H1 (cell line): ENCODE measurements around the gene GAS2. TPM values are rescaled to one million over a fixed set of nuclear protein-coding genes. Genes with fewer than 3 reads are reported as not detected.

Experiments used
- CTCF ChIA-PET: fragments of 300-600 bp; sonication (Branson Sonifier 250); formaldehyde crosslinking; loops from one replicate; lab custom pipeline; 2021; ENCODE audit not compliant: partially characterized antibody; lab: Charles Lee
- POLR2A ChIA-PET: fragments of 300-600 bp; sonication (Branson Sonifier 250); formaldehyde crosslinking; loops from one replicate; lab custom pipeline; 2021; ENCODE audit warnings: inconsistent platforms; ENCODE audit not compliant: partially characterized antibody; lab: Charles Lee
- DNase-seq, 2 experiments: peaks; one replicate each; pipeline versions ENCODE4 v3.0.0 to v3.0.0-alpha.2; 2010 to 2022; ENCODE audit warnings: low spot score in 2 of 2, low read depth in 1 of 2, mixed read lengths in 1 of 2
- FAIRE-seq: peaks from 2 replicates; lab custom pipeline; 2011; peaks lifted over from hg19 to GRCh38; lab: Jason Lieb, UNC
- H2AFZ ChIP-seq: 2 replicates; pipeline ENCODE4 v1.8.1; 2012; ENCODE audit warnings: low read length, inconsistent platforms
- H2AK5ac ChIP-seq: 2 replicates; pipeline ENCODE4 v1.6.1; 2013; ENCODE audit warnings: low read depth, low read length
- H2BK120ac ChIP-seq: replicated peaks from 2 replicates; pipeline ENCODE3; 2013; ENCODE audit warnings: low read depth, low read length, inconsistent platforms
- H2BK12ac ChIP-seq: 2 replicates; pipeline ENCODE4 v1.6.1; 2013; ENCODE audit warnings: low read depth, low read length
- H2BK15ac ChIP-seq: 2 replicates; pipeline ENCODE4 v1.6.1; 2013; ENCODE audit warnings: low read length
- H2BK20ac ChIP-seq: 2 replicates; pipeline ENCODE4 v1.6.1; 2013; ENCODE audit warnings: low read length
- H2BK5ac ChIP-seq: 2 replicates; pipeline ENCODE4 v1.6.1; 2013; ENCODE audit warnings: low read depth, low read length
- H3K14ac ChIP-seq: 2 replicates; pipeline ENCODE4 v1.6.1; 2013; ENCODE audit warnings: inconsistent platforms; ENCODE audit not compliant: insufficient read length
- H3K18ac ChIP-seq: 2 replicates; pipeline ENCODE4 v1.6.1; 2013; ENCODE audit warnings: low read length; ENCODE audit errors: extremely low read depth
- H3K23ac ChIP-seq: 2 replicates; pipeline ENCODE4 v1.6.1; 2013; ENCODE audit warnings: inconsistent platforms; ENCODE audit not compliant: insufficient read length
- H3K23me2 ChIP-seq: 2 replicates; pipeline ENCODE4 v1.6.1; 2013; ENCODE audit warnings: low read depth, low read length
- H3K27ac ChIP-seq: 2 replicates; pipeline ENCODE4 v1.6.1; 2011; ENCODE audit warnings: low read depth, low read length, inconsistent platforms
- H3K27me3 ChIP-seq, 4 experiments: replicated peaks in 1 of 4; 1 replicate in 1 of 4; 2 replicates in 3 of 4; pipeline versions ENCODE4 v1.6.1 to v1.8.1; 2011 to 2013; ENCODE audit warnings: low read length in 3 of 4, mild to moderate bottlenecking in 3 of 4, inconsistent platforms in 2 of 4, mixed read lengths in 2 of 4, moderate library complexity in 1 of 4; ENCODE audit not compliant: control insufficient read depth in 3 of 4, insufficient read depth in 3 of 4; ENCODE audit errors: extremely low read depth in 1 of 4
- H3K36me3 ChIP-seq, 4 experiments: 2 replicates each; pipeline versions ENCODE4 v1.6.1 to v1.8.1; 2011 to 2013; ENCODE audit warnings: mild to moderate bottlenecking in 4 of 4, low read length in 3 of 4, moderate library complexity in 2 of 4, control low read depth in 1 of 4, inconsistent platforms in 1 of 4; ENCODE audit not compliant: insufficient read depth in 4 of 4, control insufficient read depth in 2 of 4
- H3K4ac ChIP-seq: replicated peaks from 2 replicates; pipeline ENCODE3; 2013; ENCODE audit warnings: low read length, low read depth, mixed read lengths, inconsistent platforms; ENCODE audit not compliant: insufficient read length
- H3K4me1 ChIP-seq, 4 experiments: replicated peaks in 1 of 4; 1 replicate in 1 of 4; 2 replicates in 3 of 4; pipeline versions ENCODE4 v1.6.1 to v1.8.1; 2011 to 2013; ENCODE audit warnings: low read length in 3 of 4, inconsistent platforms in 2 of 4, mixed read lengths in 1 of 4; ENCODE audit not compliant: insufficient read depth in 4 of 4, control insufficient read depth in 3 of 4
- H3K4me2 ChIP-seq, 2 experiments: 2 replicates each; pipeline versions ENCODE4 v1.6.1 to v1.8.1; 2011 to 2013; ENCODE audit warnings: low read depth in 2 of 2, low read length in 2 of 2, control low read depth in 1 of 2, inconsistent platforms in 1 of 2, mild to moderate bottlenecking in 1 of 2; ENCODE audit not compliant: insufficient read depth in 1 of 2
- H3K4me3 ChIP-seq, 4 experiments: fragments of 200-600, 300-600 bp in 1 of 4; sonication (generic), shearing (Covaris generic), sonication (Bioruptor Twin) in 1 of 4; 2 replicates each; pipeline versions ENCODE4 v1.5.1 to v1.8.1; 2011 to 2016; ENCODE audit warnings: low read length in 4 of 4, low read depth in 3 of 4, control low read depth in 2 of 4, inconsistent platforms in 2 of 4, mild to moderate bottlenecking in 2 of 4, mixed read lengths in 1 of 4, moderate library complexity in 1 of 4; ENCODE audit not compliant: insufficient read depth in 2 of 4; ENCODE audit errors: extremely low read depth in 1 of 4
- H3K56ac ChIP-seq: replicated peaks from 2 replicates; pipeline ENCODE3; 2013; ENCODE audit warnings: low read depth, mild to moderate bottlenecking, mixed read lengths, low read length, inconsistent platforms; ENCODE audit not compliant: insufficient read length
- H3K79me1 ChIP-seq: 2 replicates; pipeline ENCODE4 v1.6.1; 2013; ENCODE audit warnings: low read depth, low read length, control low read depth
- H3K79me2 ChIP-seq, 2 experiments: 2 replicates each; pipeline versions ENCODE4 v1.6.1 to v1.8.1; 2012 to 2013; ENCODE audit warnings: low read length in 2 of 2, mild to moderate bottlenecking in 2 of 2, inconsistent platforms in 1 of 2; ENCODE audit not compliant: insufficient read depth in 2 of 2, control insufficient read depth in 1 of 2
- H3K9ac ChIP-seq, 4 experiments: replicated peaks in 1 of 4; 1 replicate in 1 of 4; 2 replicates in 3 of 4; pipeline versions ENCODE4 v1.6.1 to v1.8.1; 2011 to 2013; ENCODE audit warnings: low read depth in 3 of 4, low read length in 3 of 4, control low read depth in 2 of 4, mild to moderate bottlenecking in 2 of 4, moderate library complexity in 2 of 4, inconsistent platforms in 1 of 4; ENCODE audit errors: extremely low read depth in 1 of 4
- H3K9me3 ChIP-seq, 2 experiments: 2 replicates each; pipeline versions ENCODE4 v1.6.1 to v1.8.1; 2012 to 2013; ENCODE audit warnings: mild to moderate bottlenecking in 2 of 2, moderate library complexity in 2 of 2, control low read depth in 1 of 2, inconsistent platforms in 1 of 2, low read depth in 1 of 2, low read length in 1 of 2, mixed read lengths in 1 of 2; ENCODE audit not compliant: insufficient read depth in 2 of 2
- H4K20me1 ChIP-seq, 2 experiments: replicated peaks in 1 of 2; 2 replicates each; pipeline versions ENCODE3 to v1.8.1; 2011 to 2013; ENCODE audit warnings: inconsistent platforms in 2 of 2, low read length in 2 of 2, mild to moderate bottlenecking in 1 of 2; ENCODE audit not compliant: insufficient read depth in 2 of 2, control insufficient read depth in 1 of 2
- H4K5ac ChIP-seq: 2 replicates; pipeline ENCODE4 v1.6.1; 2013; ENCODE audit warnings: low read length, low read depth, mixed read lengths, inconsistent platforms; ENCODE audit not compliant: insufficient read length
- H4K8ac ChIP-seq: 2 replicates; pipeline ENCODE4 v1.8.0; 2013; ENCODE audit warnings: mild to moderate bottlenecking, moderate library complexity, low read length, inconsistent platforms; ENCODE audit not compliant: insufficient read depth; ENCODE audit errors: extremely low read depth
- H4K91ac ChIP-seq: replicated peaks from 2 replicates; pipeline ENCODE3; 2013; ENCODE audit warnings: low read length, mixed read lengths, inconsistent platforms; ENCODE audit not compliant: insufficient read length
- JUN ChIP-seq: IDR thresholded peaks from 2 replicates; pipeline ENCODE4 v1.6.1; 2011; ENCODE audit warnings: low read depth, mild to moderate bottlenecking, improper control_type of control experiment, low read length
- JUND ChIP-seq: IDR thresholded peaks from 2 replicates; pipeline ENCODE4 v1.6.1; 2011; ENCODE audit warnings: mild to moderate bottlenecking, improper control_type of control experiment, low read length
- SIX5 ChIP-seq: IDR thresholded peaks from 2 replicates; pipeline ENCODE4 v1.6.1; 2011; ENCODE audit warnings: mild to moderate bottlenecking, low read depth, low read length
- WGBS, 2 experiments: shearing (Covaris generic) in 1 of 2; methylation state at CpG; one replicate each; pipeline versions ENCODE4 v1.1.6 to v1.1.7; 2013 to 2015; ENCODE audit warnings: low lambda C conversion rate in 2 of 2, mixed read lengths in 2 of 2, inconsistent platforms in 1 of 2, low coverage in 1 of 2, missing lambda C conversion rate in 1 of 2; ENCODE audit not compliant: insufficient replicate concordance in 2 of 2, insufficient coverage in 1 of 2, insufficient read length in 1 of 2; ENCODE audit errors: extremely low coverage in 1 of 2, missing lambda C conversion rate in 1 of 2; 5-methylcytosine and 5-hydroxymethylcytosine counted together
- polyA plus RNA-seq, 7 experiments: library from polyadenylated mRNA; depleted of rRNA in 3 of 7; stranded (reverse) in 5 of 7; unstranded in 2 of 7; fragments of >200 nt in 5 of 7; fragments of 200-250 nt in 2 of 7; gene quantifications; 1 replicate in 5 of 7; 2 replicates in 1 of 7; 4 replicates in 1 of 7; pipeline versions ENCODE4 v1.2.1 to v1.2.3, GENCODE V29; 2011 to 2013; ENCODE audit warnings: missing spikeins in 2 of 7, mixed read lengths in 2 of 7
- total RNA-seq: library from RNA; stranded (reverse); fragmentation: NEBNext Ultra II Directional; extraction: Animal tissue kit (Norgen Biotek cat#: 25700); gene quantifications from 2 replicates; pipeline ENCODE4 v1.2.1, GENCODE V29; 2021

The GAS2 gene
- total and polyA plus RNA-seq, 2 of the 8 experiments (the other 6 are each of a cell fraction or from before 2014, with no cell fraction given): 0.70 to 1.7 TPM

DNA sequence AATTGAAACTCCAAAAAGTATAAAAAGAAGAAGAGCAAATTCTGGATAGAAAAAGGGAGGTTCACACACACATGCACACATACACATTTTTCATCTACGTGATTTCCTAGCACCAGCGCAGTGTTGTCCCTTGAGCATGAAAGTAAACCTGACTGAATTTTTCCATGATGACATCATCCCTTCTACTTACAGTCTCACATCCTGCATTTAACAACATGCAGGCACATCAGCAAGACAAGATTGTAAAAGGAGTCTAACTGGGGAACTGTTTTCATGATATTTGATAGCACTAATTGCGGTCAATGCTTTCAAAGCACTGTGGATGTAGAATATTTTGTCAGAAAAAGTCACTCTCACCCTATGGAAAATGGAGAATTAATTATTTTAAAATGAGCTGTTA lies 36.6 kb downstream of the GAS2 start:
- H3K18ac ChIP-seq: no peak overlapping the region
- H3K23me2 ChIP-seq: no peaks in the 10 kb centered on the region
- H3K14ac ChIP-seq: no peak overlapping the region
- H3K36me3 ChIP-seq: no peaks in the 10 kb centered on the region
- no peak overlapping the region for H2BK5ac ChIP-seq
- peak overlapping the region; percentile 35; the same call in 1 of the 2 replicates for H2AFZ ChIP-seq
- H4K8ac ChIP-seq: no peak overlapping the region
- H3K4me1 ChIP-seq: 0 out of 7 replicates have a peak, but pooled peaks cover 0 to 3% (median 0%) of the 10 kb centered on the region in 4 experiments
- H3K4me3 ChIP-seq: no peak overlapping the region
- H3K9me3 ChIP-seq: no peaks in the 10 kb centered on the region
- 89% methylated on average over 3 of the region's 3 CpGs; no CpG with 5 or more reads in 1 of the 2 experiments for WGBS, 2 experiments
- no peak overlapping the region for H3K4ac ChIP-seq
- H4K5ac ChIP-seq: no peak overlapping the region
- H4K91ac ChIP-seq: no peak overlapping the region
- DNase-seq: no peak
- H3K27me3 ChIP-seq: no peaks in the 10 kb centered on the region
- no peak overlapping the region for H3K27ac ChIP-seq
- H2BK15ac ChIP-seq: no peak overlapping the region
- H3K79me2 ChIP-seq: no peaks in the 10 kb centered on the region
- no peaks in the 10 kb centered on the region for H3K79me1 ChIP-seq
- no peak overlapping the region for H3K56ac ChIP-seq
- no peak for TF ChIP-seq SIX5
- TF ChIP-seq JUND: peak; percentile 61; the same call in 1 of the 2 replicates
- TF ChIP-seq JUN: 0 out of 2 replicates have a peak, but pooled peaks have one; percentile 35
- TF ChIP-seq, all 59 proteins: peak for 2
- no peaks in the 10 kb centered on the region for H4K20me1 ChIP-seq
- CTCF ChIA-PET: interaction anchor here (1.1 kb wide), 1 partner anchor 11 kb away, joined by 3 read pairs; no protein-coding TSS in a partner anchor
- H2BK20ac ChIP-seq: no peak overlapping the region
- H3K4me2 ChIP-seq: no peak overlapping the region; a peak in 1 of 4 replicates
- POLR2A ChIA-PET: no interaction called here
- H2BK120ac ChIP-seq: no peak overlapping the region
- no peak overlapping the region for H2BK12ac ChIP-seq
- no peak overlapping the region for H3K23ac ChIP-seq
- no peak overlapping the region for H3K9ac ChIP-seq
- peak; percentile 32 for FAIRE-seq
- no peak overlapping the region for H2AK5ac ChIP-seq
